ENCODE results near the gene CUX1.
"Not testable (repeated sequence)": the region's sequence is repeated elsewhere in the genome, so short reads cannot be mapped to it uniquely, and the experiment has no call there.

The CUX1 gene

DNA sequence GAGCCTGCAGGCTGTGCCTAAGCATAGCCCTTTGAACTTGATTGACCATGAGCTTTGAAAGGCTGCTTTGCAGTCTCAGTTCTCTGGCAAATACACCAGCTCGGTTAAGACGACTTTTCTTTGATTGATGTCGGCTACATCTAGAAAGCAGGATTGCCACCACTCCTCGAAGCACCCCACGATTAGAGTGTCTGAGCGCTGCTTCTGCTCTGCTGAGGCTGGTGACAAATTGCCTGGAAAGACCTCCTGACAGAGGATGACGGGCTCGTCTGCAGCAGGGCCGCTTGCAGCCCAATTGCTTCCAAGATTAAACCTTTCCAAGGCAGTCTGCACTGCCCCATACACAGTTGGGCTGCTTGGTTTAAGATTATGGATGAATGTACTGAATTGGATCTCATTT is 182.0 kb downstream of the CUX1 start:
- no peak for DNase-seq (ENCODE audit: low read depth in 1 of 2, low spot score in 1 of 2)

DNA sequence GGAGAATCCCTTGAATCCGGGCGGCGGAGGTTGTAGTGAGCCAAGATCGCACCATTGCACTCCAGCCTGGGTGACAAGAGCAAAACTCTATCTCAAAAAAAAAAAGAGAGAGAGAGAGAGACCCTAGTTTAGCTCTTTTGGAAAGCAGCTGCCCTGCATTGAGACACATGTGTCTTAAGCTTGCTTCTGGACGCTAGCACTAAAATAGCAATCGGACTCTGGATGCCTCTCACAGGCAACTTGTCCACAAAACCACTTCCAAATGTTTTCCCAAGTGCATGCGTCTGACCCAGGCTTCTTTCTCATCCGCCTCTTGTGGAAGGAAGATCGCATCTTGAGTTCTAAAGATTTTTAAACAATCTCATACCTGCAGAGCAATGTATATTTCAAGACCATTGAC is 182.7 kb downstream of the CUX1 start:
- DNase-seq (ENCODE audit: low read depth in 1 of 2, low spot score in 1 of 2): no peak

DNA sequence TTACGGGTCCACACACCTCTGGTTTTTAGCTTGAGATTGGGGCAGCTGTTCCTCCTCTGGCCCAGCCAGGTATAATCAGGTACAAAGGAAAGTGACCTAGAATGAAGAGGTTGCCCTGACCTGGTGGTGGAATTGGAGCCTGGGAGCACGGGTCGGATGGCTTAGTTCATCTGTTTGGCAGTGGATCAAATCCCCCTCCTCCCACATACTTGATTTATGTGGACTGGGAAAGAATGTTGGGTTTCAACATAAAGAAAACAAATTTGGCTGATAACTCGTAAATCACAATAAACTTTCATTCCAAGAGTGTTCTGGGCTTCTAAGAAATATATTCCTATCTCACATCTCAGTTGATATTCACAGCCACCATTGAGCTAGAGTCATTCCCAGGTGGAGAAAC is 186.8 kb downstream of the CUX1 start:
- no peak for DNase-seq (ENCODE audit: low read depth in 1 of 2, low spot score in 1 of 2)

DNA sequence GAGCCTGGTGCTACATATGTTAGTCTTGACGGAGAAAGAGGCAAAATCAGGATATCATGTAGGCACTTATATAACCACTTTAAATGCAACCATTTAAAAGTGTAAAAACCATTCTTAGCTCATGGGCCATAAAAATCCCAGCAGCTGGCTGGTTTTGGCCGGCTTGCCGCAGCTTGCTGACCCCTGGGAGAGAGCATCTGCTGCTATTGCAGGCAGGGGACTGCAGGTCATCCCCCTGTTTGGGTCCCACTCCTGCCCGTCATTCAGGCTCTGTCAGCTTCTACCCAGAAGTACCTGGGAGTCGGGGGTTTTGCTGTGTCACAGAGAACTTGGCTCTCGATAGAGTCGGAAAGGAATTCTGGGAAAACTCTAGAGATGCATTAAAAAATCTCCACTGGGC is 187.4 kb downstream of the CUX1 start:
- DNase-seq (ENCODE audit: low read depth in 1 of 2, low spot score in 1 of 2): no peak

DNA sequence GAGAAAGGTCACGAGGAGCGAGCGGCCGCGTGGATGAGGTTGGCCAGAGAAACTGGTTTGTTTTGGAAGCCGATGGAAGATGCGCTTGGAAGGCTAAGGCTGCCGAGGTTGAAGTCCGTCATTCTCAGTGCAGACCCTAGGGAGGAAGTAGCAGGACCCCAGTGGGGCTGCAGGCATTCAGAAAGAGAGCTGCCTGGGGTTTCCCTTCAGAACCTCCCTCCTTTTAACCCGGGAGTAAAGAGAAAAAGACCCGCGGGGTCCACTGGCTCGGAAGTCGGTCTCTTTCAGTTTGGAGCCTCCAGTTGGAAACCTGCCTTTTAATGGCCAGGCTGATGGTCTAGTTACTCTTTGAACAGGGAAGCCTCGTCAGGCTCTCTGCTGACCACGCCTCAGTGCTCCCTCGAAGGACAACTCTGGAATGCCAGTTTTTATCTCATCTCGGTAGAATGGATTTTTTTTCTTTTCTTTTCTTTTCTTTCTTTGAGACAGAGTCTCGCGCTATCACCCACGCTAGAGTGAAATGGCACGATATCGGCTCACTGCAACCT is 188.6 kb downstream of the CUX1 start:
- no peak for DNase-seq (ENCODE audit: low read depth in 1 of 2, low spot score in 1 of 2)

DNA sequence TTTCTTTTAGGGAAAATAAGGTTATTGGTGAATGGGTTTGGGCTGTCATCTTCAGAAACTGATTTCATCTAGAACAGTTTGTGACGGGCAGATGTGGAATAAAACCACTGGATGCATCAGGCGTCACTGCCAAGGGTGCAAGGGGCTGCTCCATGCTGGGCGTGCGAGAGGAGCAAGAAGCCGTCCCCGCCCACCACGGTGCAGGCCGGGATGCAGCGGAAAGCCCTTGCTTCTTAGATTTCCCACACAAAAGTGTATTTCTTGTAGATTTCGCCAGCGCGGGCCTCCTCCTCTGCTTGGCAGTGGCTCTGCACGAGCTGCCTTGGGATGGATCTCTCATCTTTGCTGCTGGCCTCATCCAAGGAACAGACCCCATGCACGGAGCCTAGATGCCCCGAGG is 189.3 kb downstream of the CUX1 start:
- no peak for DNase-seq (ENCODE audit: low read depth in 1 of 2, low spot score in 1 of 2)

DNA sequence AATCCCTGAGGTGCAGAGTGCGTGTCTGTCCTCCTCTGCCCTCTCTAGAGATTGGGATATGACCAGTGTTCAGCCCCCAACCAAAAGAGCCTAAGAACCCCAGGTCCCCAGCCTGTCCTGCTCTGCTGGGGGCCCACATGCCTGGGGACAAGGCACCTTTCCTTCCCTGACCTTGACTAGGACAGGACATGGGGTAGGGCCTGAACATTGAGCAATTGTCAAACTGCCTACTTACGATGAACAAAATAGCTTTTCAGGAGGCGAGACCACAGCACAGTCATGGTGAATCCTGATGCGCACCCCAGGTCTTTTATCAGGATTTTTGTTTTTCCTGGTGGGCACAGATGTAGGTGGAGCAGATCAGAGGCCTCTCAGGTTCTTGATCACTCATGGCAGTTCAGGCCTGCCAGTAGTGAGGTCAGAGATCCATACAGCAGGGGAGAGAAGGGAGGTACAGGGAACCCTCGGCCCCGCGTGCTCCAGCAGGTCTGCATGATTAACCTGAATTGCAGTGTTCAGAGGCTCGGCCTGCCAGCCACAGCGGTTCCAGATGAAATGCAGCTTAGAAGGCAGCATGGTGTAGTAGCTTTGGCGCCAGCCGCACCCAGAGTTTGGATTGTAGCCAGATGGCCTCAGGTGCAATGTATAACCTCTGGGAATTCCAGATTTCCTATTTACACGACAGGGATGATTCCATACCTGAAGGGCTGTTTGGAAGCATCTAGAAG is 191.3 kb downstream of the CUX1 start:
- no peak for DNase-seq (ENCODE audit: low read depth in 1 of 2, low spot score in 1 of 2)

DNA sequence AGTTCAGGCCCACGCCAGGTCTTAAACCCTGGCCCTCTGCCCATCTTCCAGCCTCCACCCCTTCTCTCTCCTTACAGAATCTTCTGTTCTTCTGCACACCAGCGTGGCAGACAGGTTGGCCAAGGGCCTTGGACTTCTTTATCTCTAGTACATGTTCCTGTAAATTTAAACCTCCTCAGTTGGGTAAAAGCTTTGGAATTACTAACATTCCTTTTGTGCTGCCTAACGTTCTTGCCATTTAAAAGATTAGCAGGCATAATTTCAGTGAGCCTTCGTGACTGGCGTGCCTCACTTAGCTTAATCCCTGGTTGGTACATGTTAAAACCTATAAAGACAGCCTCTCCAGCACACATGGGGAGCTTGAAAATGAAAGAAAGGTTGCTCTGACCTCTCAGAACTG is 192.2 kb downstream of the CUX1 start:
- DNase-seq (ENCODE audit: low read depth in 1 of 2, low spot score in 1 of 2): no peak

DNA sequence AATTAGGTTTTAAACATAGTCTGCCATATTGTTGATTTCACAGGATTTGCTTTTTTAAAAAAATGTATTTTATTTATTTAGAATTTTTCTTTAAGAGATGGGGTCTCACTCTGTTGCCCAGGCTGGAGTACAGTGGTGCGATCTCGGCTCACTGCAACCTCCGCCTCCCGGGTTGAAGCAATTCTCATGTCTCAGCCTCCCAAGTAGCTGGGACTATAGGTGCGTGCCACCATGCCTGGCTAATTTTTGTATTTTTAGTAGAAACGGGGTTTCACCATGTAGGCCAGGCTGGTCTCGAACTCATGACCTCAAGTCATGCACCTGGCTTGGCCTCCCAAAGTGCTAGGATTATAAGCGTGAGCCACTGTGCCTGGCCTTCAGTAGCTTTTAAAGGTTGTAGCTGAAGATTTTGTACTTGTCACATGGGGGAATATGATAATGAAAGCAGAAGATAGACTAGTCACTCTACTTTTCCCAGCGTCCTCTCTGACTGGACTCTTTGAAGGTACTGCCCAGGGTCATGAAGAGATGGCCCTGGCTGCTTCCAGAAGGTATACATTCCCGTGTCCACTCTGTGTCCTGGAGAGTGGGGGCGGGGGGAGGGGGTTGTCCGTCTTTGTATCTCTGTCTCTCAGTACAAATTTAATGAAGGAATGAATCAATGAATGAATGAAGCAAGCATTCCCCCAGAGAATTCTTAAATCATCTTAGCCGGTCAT is 194.8 kb downstream of the CUX1 start:
- not testable (repeated sequence) for DNase-seq (ENCODE audit: low read depth in 1 of 2, low spot score in 1 of 2)

DNA sequence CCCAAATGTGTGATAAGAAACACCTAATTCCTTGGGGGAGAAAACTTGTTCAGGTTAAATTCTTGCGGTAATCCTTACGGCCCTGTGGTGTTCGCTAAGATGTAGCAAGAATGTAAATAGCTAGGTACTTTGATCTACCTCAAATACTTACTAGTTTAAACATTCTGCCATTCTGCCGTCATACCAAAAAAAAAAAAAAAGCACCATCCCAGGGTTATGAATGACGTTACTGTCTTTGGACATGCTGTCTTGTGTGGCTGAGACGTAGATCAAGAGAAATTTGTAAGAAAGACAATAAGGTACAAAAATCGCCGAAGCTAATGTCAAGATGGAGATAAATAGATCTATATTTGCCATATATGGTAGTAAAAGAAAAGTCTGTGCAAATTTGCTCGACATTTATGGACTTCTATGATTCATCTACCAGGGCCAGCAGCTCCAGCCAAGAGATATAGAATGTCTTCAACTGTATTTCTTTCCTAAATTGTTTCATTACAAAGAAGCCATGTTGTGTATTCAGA is 195.6 kb downstream of the CUX1 start:
- DNase-seq (ENCODE audit: low read depth in 1 of 2, low spot score in 1 of 2): no peak

DNA sequence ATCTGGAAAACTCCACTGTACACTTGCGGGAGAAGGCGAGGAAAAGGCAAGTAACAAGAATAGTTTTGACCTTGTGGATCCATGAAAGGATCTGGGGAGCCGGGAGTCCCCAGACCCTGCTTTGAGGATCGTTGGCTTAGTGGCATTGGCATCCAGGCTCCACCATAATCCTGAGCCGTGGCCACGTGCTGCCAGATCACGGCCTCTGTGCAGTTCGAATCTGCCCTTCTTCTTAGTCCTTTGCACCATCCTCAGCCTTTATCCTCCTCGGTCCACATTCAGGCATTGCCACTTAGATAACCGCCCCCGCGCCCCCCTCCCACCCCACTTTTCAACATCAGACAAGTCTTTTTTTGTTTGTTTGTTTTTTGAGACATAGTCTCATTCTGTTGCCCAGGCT is 201.4 kb downstream of the CUX1 start:
- DNase-seq (ENCODE audit: low read depth in 1 of 2, low spot score in 1 of 2): no peak

DNA sequence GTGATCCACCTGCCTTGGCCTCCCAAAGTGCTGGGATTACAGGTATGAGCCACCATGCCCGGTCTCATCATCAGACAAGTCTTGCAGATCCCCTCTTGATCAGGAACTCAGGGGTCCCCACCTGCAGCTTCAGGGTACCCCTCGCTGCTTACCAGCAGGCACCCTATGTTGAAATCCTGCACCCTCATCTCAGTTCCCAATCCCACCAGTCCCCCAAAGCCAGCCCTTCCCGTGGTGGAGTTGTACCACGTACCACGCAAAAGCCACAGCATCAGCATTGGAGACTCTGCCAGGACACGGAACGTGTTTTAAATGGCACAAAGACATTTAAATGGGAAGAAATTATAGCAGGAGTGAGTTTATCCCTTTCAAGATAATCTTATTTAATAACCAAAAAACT is 202.0 kb downstream of the CUX1 start:
- DNase-seq (ENCODE audit: low read depth in 1 of 2, low spot score in 1 of 2): no peak

DNA sequence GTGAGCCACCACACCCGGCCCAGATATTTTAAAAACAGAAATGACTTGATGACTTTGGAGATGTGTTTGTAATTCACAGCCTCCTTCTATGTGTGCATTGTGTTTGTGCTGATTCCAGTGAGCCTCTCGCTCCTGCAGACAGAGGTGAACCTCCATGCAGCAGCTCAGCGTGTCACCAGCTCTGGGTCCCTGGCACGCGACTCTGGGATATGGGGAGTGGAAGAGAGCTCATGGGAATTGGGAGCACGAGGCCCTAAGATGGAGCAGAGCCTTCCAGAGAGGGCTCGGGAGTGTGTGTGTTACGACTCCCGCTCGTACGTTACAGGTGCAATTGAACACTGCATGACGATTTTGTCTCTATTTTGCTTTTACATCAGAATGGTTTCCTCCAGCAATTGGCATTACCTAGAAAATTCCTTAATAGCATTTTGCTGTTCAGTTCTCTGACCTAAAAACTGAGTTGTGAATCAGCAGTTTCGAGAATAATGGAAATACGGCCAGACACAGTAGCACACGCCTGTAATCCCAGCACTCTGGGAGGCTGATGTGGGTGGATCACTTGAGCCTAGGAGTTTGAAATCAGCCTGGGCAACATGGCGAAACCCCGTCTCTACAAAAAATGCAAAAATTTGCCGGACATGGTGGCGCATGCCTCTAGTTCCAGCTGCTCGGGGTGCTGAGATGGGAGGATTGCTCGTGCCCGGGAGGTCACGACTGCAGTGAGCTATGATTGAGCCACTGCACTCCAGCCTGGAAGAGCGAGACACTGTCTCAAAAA is 204.6 kb downstream of the CUX1 start:
- no peak for DNase-seq (ENCODE audit: low read depth in 1 of 2, low spot score in 1 of 2)

DNA sequence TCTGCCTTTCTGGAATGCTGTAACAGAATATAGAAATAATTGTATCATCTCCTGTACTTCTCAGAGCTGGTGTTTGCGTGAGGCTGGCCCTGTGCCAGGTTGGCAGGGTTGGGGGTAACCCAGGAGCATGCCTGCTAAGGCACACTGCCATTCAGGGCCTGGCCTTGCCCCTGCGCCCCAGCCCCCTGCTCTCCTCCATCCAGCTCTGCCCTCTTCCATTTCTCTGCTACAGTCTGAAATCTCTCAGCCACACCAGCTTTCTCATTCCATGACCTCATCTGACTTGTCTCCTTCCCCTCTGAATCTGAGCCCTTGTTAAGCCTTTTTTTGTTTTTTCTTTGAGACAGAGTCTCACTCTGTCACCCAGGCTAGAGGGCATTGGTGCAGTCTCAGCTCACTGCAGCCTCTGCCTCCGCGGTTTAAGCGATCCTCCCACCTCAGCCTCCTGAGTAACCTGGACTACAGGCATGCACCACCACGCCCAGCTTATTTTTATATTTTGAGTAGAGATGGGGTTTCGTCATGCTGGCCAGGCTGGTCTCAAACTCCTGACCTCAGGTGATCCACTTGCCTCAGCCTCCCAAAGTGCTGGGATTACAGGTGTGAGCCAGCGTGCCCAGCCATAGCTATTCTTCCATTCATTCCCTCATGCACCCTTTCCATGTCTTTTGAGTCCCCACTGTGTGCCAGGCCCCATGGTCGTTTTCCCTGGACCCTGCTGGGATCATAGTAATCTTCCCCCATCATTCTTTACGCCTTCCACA is 206.8 kb downstream of the CUX1 start:
- DNase-seq (ENCODE audit: low read depth in 1 of 2, low spot score in 1 of 2): no peak

DNA sequence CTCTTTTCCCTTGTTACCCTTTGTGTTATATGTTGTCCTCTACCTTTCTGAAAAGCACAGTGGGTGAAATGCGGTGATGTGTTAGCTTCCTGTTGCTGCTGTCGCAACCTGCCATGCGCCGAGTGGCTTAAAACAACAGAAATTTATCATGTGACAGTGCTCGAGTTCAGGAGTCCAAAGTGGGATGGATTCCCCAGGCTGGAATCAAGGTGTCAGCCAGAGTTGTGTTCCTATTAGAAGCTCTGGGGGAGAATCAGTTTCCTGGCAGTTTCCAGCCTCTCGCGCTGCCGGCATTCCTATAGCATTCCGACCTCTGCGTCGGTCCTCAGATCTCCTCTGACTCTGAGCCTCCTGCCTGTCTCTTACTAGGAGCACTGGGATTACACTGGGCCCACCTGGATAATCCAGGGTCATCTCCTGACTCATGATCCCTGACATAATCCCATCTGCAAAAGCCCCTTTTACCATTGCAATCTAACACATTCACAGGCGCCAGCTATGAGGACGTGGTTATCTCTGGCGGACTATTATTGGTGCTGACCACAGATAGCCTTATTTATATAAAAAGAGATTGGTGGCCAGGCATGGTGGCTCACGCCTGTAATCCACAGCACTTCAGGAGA is 207.5 kb downstream of the CUX1 start:
- no peak for DNase-seq (ENCODE audit: low read depth in 1 of 2, low spot score in 1 of 2)

DNA sequence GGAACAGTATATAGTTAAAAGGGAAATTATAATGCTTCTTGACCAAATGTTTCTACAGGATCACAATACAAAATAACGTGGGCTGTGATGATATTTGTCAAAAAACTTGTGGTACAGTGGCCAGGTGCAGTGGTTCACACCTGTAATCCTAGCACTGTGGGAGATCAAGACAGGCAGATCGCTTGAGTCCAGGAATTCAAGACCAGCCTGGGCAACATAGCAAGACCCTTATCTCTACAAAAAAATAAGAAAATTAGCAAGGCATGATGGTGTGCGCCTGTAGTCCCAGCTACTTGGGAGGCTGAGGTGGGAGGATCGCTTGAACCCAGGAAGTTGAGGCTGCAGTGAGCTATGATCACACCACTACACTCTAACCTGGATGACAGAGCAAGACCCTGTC is 208.4 kb downstream of the CUX1 start:
- not testable (repeated sequence) for DNase-seq (ENCODE audit: low read depth in 1 of 2, low spot score in 1 of 2)

DNA sequence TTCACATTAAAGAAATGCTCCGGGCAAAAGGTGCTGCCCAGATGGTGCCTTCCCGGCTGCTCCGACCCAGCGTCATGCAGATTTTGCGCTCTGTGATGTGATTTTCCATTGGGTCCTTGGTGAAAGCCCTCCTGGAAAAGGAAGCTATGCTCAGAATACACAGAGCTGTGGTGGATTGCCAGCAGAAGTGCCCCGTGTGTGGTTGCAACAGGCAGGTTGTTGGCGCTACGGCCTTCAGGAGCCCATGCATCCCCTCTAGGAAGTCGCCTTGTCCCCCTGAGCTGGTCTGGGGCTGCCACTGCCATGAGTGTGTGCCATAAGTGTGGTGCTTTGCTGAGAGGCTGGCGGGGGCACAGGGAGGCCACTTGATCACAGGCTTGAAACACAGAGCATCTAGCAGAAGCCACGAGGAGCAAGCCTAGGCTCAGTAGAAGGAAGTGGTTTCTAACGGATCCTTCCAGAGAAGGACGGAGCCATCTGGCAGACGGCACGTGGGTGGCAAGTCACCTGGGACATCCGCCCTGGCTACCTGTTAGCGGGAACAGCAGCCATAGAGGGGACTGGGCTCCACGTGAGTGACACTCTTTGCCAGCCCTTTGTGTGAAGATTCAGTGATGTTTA is 210.9 kb downstream of the CUX1 start:
- DNase-seq (ENCODE audit: low read depth in 1 of 2, low spot score in 1 of 2): no peak

DNA sequence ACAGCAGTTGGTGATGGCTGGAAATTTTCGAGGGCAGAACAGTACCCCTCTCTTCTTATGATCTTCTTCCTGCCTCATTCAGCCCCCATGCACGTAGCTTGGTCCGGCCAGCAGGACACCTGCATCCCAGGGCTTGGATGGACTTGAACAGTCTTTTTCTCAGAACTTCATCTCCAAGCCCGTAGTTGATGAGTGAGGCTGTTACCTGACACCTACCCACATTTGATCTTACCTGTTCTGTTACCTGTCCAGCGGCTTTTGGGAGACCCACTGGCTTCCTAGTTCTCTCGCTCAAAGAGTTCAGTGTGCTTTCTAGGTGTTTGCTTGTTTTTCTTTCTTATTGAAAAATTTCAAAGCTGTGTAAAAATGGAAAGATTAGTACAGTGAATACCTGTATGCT is 212.2 kb downstream of the CUX1 start:
- no peak for DNase-seq (ENCODE audit: low read depth in 1 of 2, low spot score in 1 of 2)

DNA sequence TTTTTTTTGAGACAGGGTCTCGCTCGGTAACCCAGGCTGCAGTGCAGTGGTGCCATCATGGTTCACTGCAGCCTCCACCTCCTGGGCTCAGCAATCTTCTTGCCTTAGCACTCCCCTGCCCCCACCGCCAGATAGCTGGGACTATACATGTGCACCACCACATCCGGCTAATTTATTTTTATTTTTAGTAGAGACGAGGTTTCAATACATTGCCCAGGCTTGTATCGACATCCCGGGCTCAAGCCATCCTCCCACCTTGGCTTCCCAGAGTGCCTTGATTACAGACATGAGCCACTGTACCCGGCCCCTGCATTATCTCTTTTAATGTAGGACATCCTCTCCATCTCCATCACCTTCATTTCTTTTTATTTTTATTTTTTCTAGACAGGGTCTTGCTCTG is 213.3 kb downstream of the CUX1 start:
- no peak for DNase-seq (ENCODE audit: low read depth in 1 of 2, low spot score in 1 of 2)

DNA sequence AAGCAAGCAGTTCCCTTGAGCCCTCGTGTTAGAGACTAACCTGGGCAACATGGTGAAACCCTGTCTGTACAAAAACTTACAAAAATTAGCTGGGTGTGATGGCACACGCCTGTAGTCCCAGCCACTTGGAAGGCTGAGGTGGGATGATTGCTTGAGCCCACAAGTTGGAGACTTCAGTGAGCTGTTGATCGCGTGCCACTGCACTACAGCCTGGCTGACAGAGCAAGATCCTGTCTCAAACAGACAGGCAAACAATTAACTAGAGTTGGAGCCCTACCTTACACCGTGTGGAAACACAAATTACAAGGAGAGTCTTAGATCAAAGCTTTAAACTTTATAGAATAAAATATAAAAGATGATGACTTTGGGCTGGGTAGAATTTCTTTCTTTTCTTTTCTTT is 219.5 kb downstream of the CUX1 start:
- DNase-seq (ENCODE audit: low read depth in 1 of 2, low spot score in 1 of 2): no peak

Measured in stimulated activated CD4-positive, alpha-beta T cell treated with anti-CD3 and anti-CD28 coated beads, Interleukin-15, amount 100 ng/mL, for 1 hour (primary cell).